ENCODE data around the gene DNAJB14.

DNA sequence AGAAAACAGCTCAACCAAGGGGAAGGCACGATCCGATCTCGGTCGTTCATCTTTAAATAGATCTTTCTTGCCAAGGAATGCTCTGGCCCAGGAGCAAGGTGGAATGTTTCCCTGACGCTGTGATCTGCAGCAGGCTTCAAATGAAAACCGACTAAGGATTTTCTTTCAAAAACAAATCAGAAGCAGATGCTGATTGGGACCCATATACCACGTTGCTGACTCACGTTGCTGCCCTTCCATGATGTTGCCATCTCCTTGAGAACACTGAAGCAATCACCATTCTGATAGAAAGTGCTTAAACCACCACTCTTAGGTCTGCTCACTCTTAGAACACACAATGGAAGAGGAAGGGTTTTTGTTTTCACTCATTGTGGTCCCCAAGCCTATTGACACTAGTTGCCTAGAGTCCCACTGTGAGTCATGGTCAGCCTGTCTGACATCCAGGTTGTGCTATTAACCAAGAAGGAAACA is 78.3 kb downstream of the DNAJB14 start:
- TF ChIP-seq POLR2A (IDR thresholded peaks at IDR 0.05), result no peak
- TF ChIP-seq, protein P1, sequence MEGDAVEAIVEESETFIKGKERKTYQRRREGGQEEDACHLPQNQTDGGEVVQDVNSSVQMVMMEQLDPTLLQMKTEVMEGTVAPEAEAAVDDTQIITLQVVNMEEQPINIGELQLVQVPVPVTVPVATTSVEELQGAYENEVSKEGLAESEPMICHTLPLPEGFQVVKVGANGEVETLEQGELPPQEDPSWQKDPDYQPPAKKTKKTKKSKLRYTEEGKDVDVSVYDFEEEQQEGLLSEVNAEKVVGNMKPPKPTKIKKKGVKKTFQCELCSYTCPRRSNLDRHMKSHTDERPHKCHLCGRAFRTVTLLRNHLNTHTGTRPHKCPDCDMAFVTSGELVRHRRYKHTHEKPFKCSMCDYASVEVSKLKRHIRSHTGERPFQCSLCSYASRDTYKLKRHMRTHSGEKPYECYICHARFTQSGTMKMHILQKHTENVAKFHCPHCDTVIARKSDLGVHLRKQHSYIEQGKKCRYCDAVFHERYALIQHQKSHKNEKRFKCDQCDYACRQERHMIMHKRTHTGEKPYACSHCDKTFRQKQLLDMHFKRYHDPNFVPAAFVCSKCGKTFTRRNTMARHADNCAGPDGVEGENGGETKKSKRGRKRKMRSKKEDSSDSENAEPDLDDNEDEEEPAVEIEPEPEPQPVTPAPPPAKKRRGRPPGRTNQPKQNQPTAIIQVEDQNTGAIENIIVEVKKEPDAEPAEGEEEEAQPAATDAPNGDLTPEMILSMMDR (IDR thresholded peaks at IDR 0.05), result no peak

All from lower leg skin (tissue), 3 donors.